H9 (cell line): ENCODE measurements around the gene FEV. TPM values are rescaled to one million over a fixed set of nuclear protein-coding genes. Genes with fewer than 3 reads are reported as not detected.

Source experiments
- DNase-seq: peaks from one replicate; pipeline ENCODE4 v3.0.0-alpha.2; 2017
- H2AFZ ChIP-seq: one replicate; pipeline ENCODE4 v1.6.1; 2013; ENCODE audit warnings: mild to moderate bottlenecking, low read length, control low read depth, moderate library complexity
- H2AK5ac ChIP-seq: 2 replicates; pipeline ENCODE4 v1.6.1; 2013; ENCODE audit warnings: low read length, control low read depth, mixed read lengths; ENCODE audit not compliant: insufficient read length
- H2BK120ac ChIP-seq: one replicate; pipeline ENCODE4 v1.6.1; 2013; ENCODE audit warnings: low read depth, mild to moderate bottlenecking, low read length, control low read depth, inconsistent platforms; ENCODE audit not compliant: poor library complexity, severe bottlenecking
- H2BK12ac ChIP-seq: 2 replicates; pipeline ENCODE4 v1.6.1; 2013; ENCODE audit warnings: low read length, control low read depth, mixed read lengths, low read depth; ENCODE audit not compliant: insufficient read length
- H2BK15ac ChIP-seq: 2 replicates; pipeline ENCODE4 v1.6.1; 2013; ENCODE audit warnings: low read depth, low read length, control low read depth
- H2BK20ac ChIP-seq: one replicate; pipeline ENCODE4 v1.6.1; 2013; ENCODE audit warnings: low read depth, mild to moderate bottlenecking, low read length, control low read depth, inconsistent platforms; ENCODE audit not compliant: poor library complexity, severe bottlenecking
- H2BK5ac ChIP-seq: 2 replicates; pipeline ENCODE4 v1.6.1; 2013; ENCODE audit warnings: low read length, control low read depth, mixed read lengths; ENCODE audit not compliant: insufficient read length
- H3K14ac ChIP-seq: 2 replicates; pipeline ENCODE4 v1.6.1; 2013; ENCODE audit warnings: low read length, control low read depth; ENCODE audit not compliant: insufficient read depth
- H3K18ac ChIP-seq: 2 replicates; pipeline ENCODE4 v1.6.1; 2013; ENCODE audit warnings: low read depth, mild to moderate bottlenecking, mixed read lengths, low read length, control low read depth; ENCODE audit not compliant: insufficient read length
- H3K23ac ChIP-seq: 2 replicates; pipeline ENCODE4 v1.6.1; 2013; ENCODE audit warnings: low read length, control low read depth, mixed read lengths, low read depth; ENCODE audit not compliant: insufficient read length
- H3K23me2 ChIP-seq: 2 replicates; pipeline ENCODE4 v1.6.1; 2013; ENCODE audit warnings: low read depth, mild to moderate bottlenecking, mixed read lengths, low read length, control low read depth; ENCODE audit not compliant: insufficient read length, poor library complexity, severe bottlenecking
- H3K27ac ChIP-seq: 2 replicates; pipeline ENCODE4 v1.5.1; 2013; ENCODE audit warnings: low read length, control low read depth, mixed read lengths, low read depth; ENCODE audit not compliant: insufficient read length
- H3K27me3 ChIP-seq: 2 replicates; pipeline ENCODE4 v1.6.1; 2013; ENCODE audit warnings: low read length, control low read depth, inconsistent platforms; ENCODE audit not compliant: insufficient read depth
- H3K4ac ChIP-seq: 2 replicates; pipeline ENCODE4 v1.6.1; 2013; ENCODE audit warnings: low read depth, mild to moderate bottlenecking, control low read depth, inconsistent platforms, low read length, moderate library complexity
- H3K4me1 ChIP-seq: 2 replicates; pipeline ENCODE4 v1.6.1; 2013; ENCODE audit warnings: low read length, control low read depth, inconsistent platforms; ENCODE audit not compliant: insufficient read depth
- H3K4me2 ChIP-seq: 2 replicates; pipeline ENCODE4 v1.6.1; 2013; ENCODE audit warnings: low read length, control low read depth, mixed read lengths; ENCODE audit not compliant: insufficient read length, insufficient read depth
- H3K56ac ChIP-seq: 2 replicates; pipeline ENCODE4 v1.6.1; 2013; ENCODE audit warnings: low read depth, mild to moderate bottlenecking, mixed read lengths, low read length, control low read depth; ENCODE audit not compliant: insufficient read length
- H3K79me1 ChIP-seq: 2 replicates; pipeline ENCODE4 v1.6.1; 2013; ENCODE audit warnings: low read depth, mild to moderate bottlenecking, moderate library complexity, low read length, control low read depth, inconsistent platforms; ENCODE audit not compliant: insufficient read depth, poor library complexity, severe bottlenecking
- H3K79me2 ChIP-seq: 2 replicates; pipeline ENCODE4 v1.6.1; 2013; ENCODE audit warnings: low read length, control low read depth, inconsistent platforms; ENCODE audit not compliant: insufficient read depth
- H3K9ac ChIP-seq: 2 replicates; pipeline ENCODE4 v1.6.1; 2013; ENCODE audit warnings: low read length, control low read depth, mixed read lengths; ENCODE audit not compliant: insufficient read length; ENCODE audit errors: extremely low read depth
- H3K9me3 ChIP-seq: one replicate; pipeline ENCODE4 v1.6.1; 2013; ENCODE audit warnings: low read depth, low read length, inconsistent platforms; ENCODE audit not compliant: control insufficient read depth
- H3T11ph ChIP-seq: one replicate; pipeline ENCODE4 v1.6.1; 2013; ENCODE audit warnings: mild to moderate bottlenecking, low read length, control low read depth, inconsistent platforms
- H4K20me1 ChIP-seq: one replicate; pipeline ENCODE4 v1.6.1; 2013; ENCODE audit not compliant: control insufficient read depth, insufficient read length, insufficient read depth
- H4K5ac ChIP-seq: 2 replicates; pipeline ENCODE4 v1.6.1; 2013; ENCODE audit warnings: low read depth, mild to moderate bottlenecking, mixed read lengths, low read length, control low read depth; ENCODE audit not compliant: insufficient read length
- H4K8ac ChIP-seq: replicated peaks from 2 replicates; pipeline ENCODE4 v1.6.1; 2013; ENCODE audit warnings: low read length, control low read depth, mixed read lengths, low read depth; ENCODE audit not compliant: insufficient read length
- H4K91ac ChIP-seq: 2 replicates; pipeline ENCODE4 v1.6.1; 2013; ENCODE audit warnings: low read depth, mild to moderate bottlenecking, moderate library complexity, mixed read lengths, low read length, control low read depth; ENCODE audit not compliant: insufficient read length
- H3K27ac Mint-ChIP-seq, 3 experiments: 2 replicates in 2 of 3; 3 replicates in 1 of 3; pipeline ENCODE4 v1.8.0; 2020 to 2021; ENCODE audit warnings: mixed read lengths in 3 of 3, mild to moderate bottlenecking in 1 of 3, moderate library complexity in 1 of 3
- H3K27me3 Mint-ChIP-seq: 2 replicates; pipeline ENCODE4 v1.8.0; 2021; ENCODE audit warnings: low read depth, mild to moderate bottlenecking, moderate library complexity, mixed read lengths
- H3K36me3 Mint-ChIP-seq, 3 experiments: 2 replicates in 2 of 3; 3 replicates in 1 of 3; pipeline ENCODE4 v1.8.0; 2020 to 2021; ENCODE audit warnings: low read depth in 3 of 3, mixed read lengths in 3 of 3; ENCODE audit not compliant: insufficient read depth in 1 of 3
- H3K4me1 Mint-ChIP-seq, 2 experiments: 2 replicates each; pipeline ENCODE4 v1.8.0; 2020; ENCODE audit warnings: mixed read lengths in 2 of 2
- H3K4me3 Mint-ChIP-seq, 2 experiments: 2 replicates in 1 of 2; 3 replicates in 1 of 2; pipeline ENCODE4 v1.8.0; 2020 to 2021; ENCODE audit warnings: mild to moderate bottlenecking in 2 of 2, mixed read lengths in 2 of 2, moderate library complexity in 1 of 2
- H3K9me3 Mint-ChIP-seq, 2 experiments: 2 replicates in 1 of 2; 3 replicates in 1 of 2; pipeline ENCODE4 v1.8.0; 2020; ENCODE audit warnings: mild to moderate bottlenecking in 2 of 2, mixed read lengths in 2 of 2, moderate library complexity in 1 of 2
- CTCF ChIP-seq: fragments of 200-600 bp; sonication (generic); conservative IDR thresholded peaks from 3 replicates; pipeline ENCODE4 v1.8.0; 2021; ENCODE audit warnings: antibody characterized with exemption, mild to moderate bottlenecking
- WGBS: extraction: QIAGEN DNeasy Blood & Tissue Kit; methylation state at CpG from one replicate; pipeline ENCODE4 v1.1.7; 2013; ENCODE audit warnings: missing lambda C conversion rate, low lambda C conversion rate, mixed read lengths; ENCODE audit not compliant: insufficient read length; ENCODE audit errors: extremely low coverage; 5-methylcytosine and 5-hydroxymethylcytosine counted together
- total RNA-seq: library from RNA; stranded (reverse); gene quantifications from 2 replicates; pipeline ENCODE4 v1.2.1, GENCODE V29; 2021

FEV gene
- total RNA-seq, 1 experiment from 2014 or later, result not detected

GRCh38 chr2:219018286-219018685 lies 33.3 kb upstream of the FEV start:
- no peak overlapping the region for H3K56ac ChIP-seq
- H3K79me2 ChIP-seq, result no peaks in the 10 kb centered on the region
- no peak overlapping the region for H2BK20ac ChIP-seq
- no peaks in the 10 kb centered on the region for H3K23me2 ChIP-seq
- no peak overlapping the region for H3K9ac ChIP-seq
- H3K4me1 ChIP-seq, result no peaks in the 10 kb centered on the region
- no peak overlapping the region for H2AFZ ChIP-seq
- no peak for TF ChIP-seq CTCF
- no peak overlapping the region for H3K27ac ChIP-seq
- WGBS, result no CpG with 5 or more reads among the region's 7 CpGs
- no peak overlapping the region for H3K4me3 Mint-ChIP-seq
- H3K4ac ChIP-seq, result no peak overlapping the region
- no peaks in the 10 kb centered on the region for H3K79me1 ChIP-seq
- no peak for DNase-seq
- no peaks in the 10 kb centered on the region; the same call in 1 of the 2 replicates for H3K27me3 ChIP-seq
- no peak overlapping the region for H3K4me2 ChIP-seq
- no peak overlapping the region for H2BK120ac ChIP-seq
- H4K20me1 ChIP-seq, result no peaks in the 10 kb centered on the region
- no peak overlapping the region for H3T11ph ChIP-seq
- no peak overlapping the region for H3K18ac ChIP-seq
- no peak overlapping the region for H4K8ac ChIP-seq
- no peak overlapping the region for H4K5ac ChIP-seq
- no peaks in the 10 kb centered on the region for H3K9me3 ChIP-seq
- H3K36me3 Mint-ChIP-seq, result no peaks in the 10 kb centered on the region
- no peak overlapping the region for H3K27ac Mint-ChIP-seq
- no peak overlapping the region for H3K23ac ChIP-seq
- peaks cover 38% of the 10 kb centered on the region for H3K27me3 Mint-ChIP-seq
- H4K91ac ChIP-seq, result no peak overlapping the region
- no peak overlapping the region for H2BK12ac ChIP-seq
- H2BK15ac ChIP-seq, result no peak overlapping the region
- no peak overlapping the region for H2AK5ac ChIP-seq
- peaks cover 2 to 3% of the 10 kb centered on the region in 2 experiments; a peak in 3 of 4 replicates for H3K4me1 Mint-ChIP-seq
- H3K9me3 Mint-ChIP-seq, result no peaks in the 10 kb centered on the region; a peak in 1 of 5 replicates
- no peak overlapping the region for H3K14ac ChIP-seq
- H2BK5ac ChIP-seq, result no peak overlapping the region
